HEK293 (cell line): Measurements from ENCODE around the gene IGFBP2.

Source experiments
- AEBP2 ChIP-seq: fragments of 450-650 bp; formaldehyde crosslinking; IDR thresholded peaks from 2 replicates; pipeline ENCODE4 v1.5.1; 2016; ENCODE audit warnings: missing biosample characterization, missing genetic modification characterization, borderline replicate concordance
- CTCF ChIP-seq: fragments of 450-650 bp; formaldehyde crosslinking; IDR thresholded peaks from 2 replicates; pipeline ENCODE4 v1.5.1; 2016; ENCODE audit warnings: missing biosample characterization, missing genetic modification characterization
- HOXD13 ChIP-seq: sonication (generic); formaldehyde crosslinking; IDR thresholded peaks from 2 replicates; pipeline ENCODE4 v1.8.0; 2022; ENCODE audit warnings: missing genetic modification reagents, borderline replicate concordance
- KLF10 ChIP-seq: fragments of 450-650 bp; IDR thresholded peaks from 2 replicates; pipeline ENCODE4 v1.5.1; 2018; ENCODE audit warnings: missing biosample characterization, mild to moderate bottlenecking, missing genetic modification characterization
- KLF17 ChIP-seq: fragments of 450-650 bp; formaldehyde crosslinking; IDR thresholded peaks from 2 replicates; pipeline ENCODE4 v1.5.1; 2016; ENCODE audit warnings: missing biosample characterization, missing genetic modification characterization
- OVOL3 ChIP-seq: fragments of 450-650 bp; formaldehyde crosslinking; IDR thresholded peaks from 2 replicates; pipeline ENCODE4 v1.5.1; 2016; ENCODE audit warnings: missing biosample characterization, missing genetic modification characterization
- PBX3 ChIP-seq: sonication (generic); formaldehyde crosslinking; IDR thresholded peaks from 2 replicates; pipeline ENCODE4 v1.8.1; 2022; ENCODE audit warnings: mild to moderate bottlenecking, moderate library complexity, missing genetic modification reagents
- PRDM4 ChIP-seq: fragments of 450-650 bp; formaldehyde crosslinking; IDR thresholded peaks from 2 replicates; pipeline ENCODE4 v1.5.1; 2017; ENCODE audit warnings: missing biosample characterization, missing genetic modification characterization
- RBAK ChIP-seq: fragments of 450-650 bp; formaldehyde crosslinking; IDR thresholded peaks from 2 replicates; pipeline ENCODE4 v1.5.1; 2016; ENCODE audit warnings: missing biosample characterization, missing genetic modification characterization
- ZFP41 ChIP-seq: fragments of 450-650 bp; formaldehyde crosslinking; IDR thresholded peaks from 2 replicates; pipeline ENCODE4 v1.5.1; 2016; ENCODE audit warnings: missing biosample characterization, missing genetic modification characterization, borderline replicate concordance
- ZNF121 ChIP-seq: fragments of 450-650 bp; formaldehyde crosslinking; IDR thresholded peaks from 2 replicates; pipeline ENCODE4 v1.5.1; 2016; ENCODE audit warnings: missing biosample characterization, missing genetic modification characterization
- ZNF16 ChIP-seq: fragments of 450-650 bp; formaldehyde crosslinking; IDR thresholded peaks from 2 replicates; pipeline ENCODE4 v1.5.1; 2016; ENCODE audit warnings: low read depth, missing biosample characterization, missing genetic modification characterization
- ZNF202 ChIP-seq: fragments of 450-650 bp; formaldehyde crosslinking; IDR thresholded peaks from 2 replicates; pipeline ENCODE4 v1.5.1; 2016; ENCODE audit warnings: missing biosample characterization, missing genetic modification characterization, borderline replicate concordance
- ZNF214 ChIP-seq: fragments of 450-650 bp; formaldehyde crosslinking; IDR thresholded peaks from 2 replicates; pipeline ENCODE4 v1.5.1; 2017; ENCODE audit warnings: missing biosample characterization, mild to moderate bottlenecking, missing genetic modification characterization, borderline replicate concordance
- ZNF366 ChIP-seq: fragments of 450-650 bp; formaldehyde crosslinking; conservative IDR thresholded peaks from 2 replicates; pipeline ENCODE4 v1.5.1; 2016; ENCODE audit warnings: missing biosample characterization, missing genetic modification characterization
- ZNF398 ChIP-seq: fragments of 450-650 bp; formaldehyde crosslinking; IDR thresholded peaks from 2 replicates; pipeline ENCODE4 v1.5.1; 2017; ENCODE audit warnings: missing biosample characterization, missing genetic modification characterization
- ZNF473 ChIP-seq: fragments of 450-650 bp; formaldehyde crosslinking; IDR thresholded peaks from 2 replicates; pipeline ENCODE4 v1.5.1; 2017; ENCODE audit warnings: missing biosample characterization, missing genetic modification characterization
- ZNF48 ChIP-seq: fragments of 450-650 bp; formaldehyde crosslinking; IDR thresholded peaks from 2 replicates; pipeline ENCODE4 v1.5.1; 2016; ENCODE audit warnings: missing biosample characterization, missing genetic modification characterization
- ZNF548 ChIP-seq: fragments of 450-650 bp; formaldehyde crosslinking; IDR thresholded peaks from 2 replicates; pipeline ENCODE4 v1.5.1; 2016; ENCODE audit warnings: missing biosample characterization, missing genetic modification characterization
- ZNF560 ChIP-seq: fragments of 450-650 bp; formaldehyde crosslinking; IDR thresholded peaks from 2 replicates; pipeline ENCODE4 v1.5.1; 2017; ENCODE audit warnings: missing biosample characterization, missing genetic modification characterization, borderline replicate concordance
- ZNF571 ChIP-seq: fragments of 450-650 bp; formaldehyde crosslinking; IDR thresholded peaks from 2 replicates; pipeline ENCODE4 v1.5.0; 2017; ENCODE audit warnings: missing biosample characterization, missing genetic modification characterization
- ZNF610 ChIP-seq: fragments of 450-650 bp; formaldehyde crosslinking; IDR thresholded peaks from 2 replicates; pipeline ENCODE4 v1.5.1; 2016; ENCODE audit warnings: missing biosample characterization, missing genetic modification characterization, borderline replicate concordance
- ZNF623 ChIP-seq: fragments of 450-650 bp; formaldehyde crosslinking; IDR thresholded peaks from 2 replicates; pipeline ENCODE4 v1.5.1; 2016; ENCODE audit warnings: missing biosample characterization, missing genetic modification characterization
- ZSCAN23 ChIP-seq: fragments of 450-650 bp; formaldehyde crosslinking; IDR thresholded peaks from 2 replicates; pipeline ENCODE4 v1.5.1; 2016; ENCODE audit warnings: missing biosample characterization, missing genetic modification characterization
- TF ChIP-seq, protein P1 (sequence below): fragments of 450-650 bp; formaldehyde crosslinking; IDR thresholded peaks from 2 replicates; pipeline ENCODE4 v1.5.1; 2016; ENCODE audit warnings: missing biosample characterization, missing genetic modification characterization
- TF ChIP-seq, protein P2 (sequence below): fragments of 450-650 bp; formaldehyde crosslinking; IDR thresholded peaks from 2 replicates; pipeline ENCODE4 v1.5.1; 2016; ENCODE audit warnings: missing biosample characterization, missing genetic modification characterization

Gene IGFBP2

GRCh38 chr2:216694082-216694825 lies 61.0 kb downstream of the IGFBP2 start (continued):
- TF ChIP-seq OVOL3 (tag by site-specific recombination) (no peak), ZNF473 (tag by site-specific recombination) (no peak), KLF17 (tag by site-specific recombination) (no peak), ZNF202 (tag by site-specific recombination) (no peak), RBAK (tag by site-specific recombination) (no peak), ZNF48 (no peak), ZNF398 (tag by site-specific recombination) (no peak), CTCF (tag by site-specific recombination) (peak; percentile 87), HOXD13 (CRISPR knock-in tag) (no peak), ZNF623 (tag by site-specific recombination) (no peak), ZNF366 (tag by site-specific recombination) (no peak), ZNF16 (tag by site-specific recombination) (no peak), ZNF560 (no peak), KLF10 (tag by site-specific recombination) (no peak), ZNF214 (no peak), ZNF121 (no peak), ZSCAN23 (no peak), ZNF571 (tag by site-specific recombination) (no peak), ZNF610 (tag by site-specific recombination) (no peak), PRDM4 (tag by site-specific recombination) (no peak), AEBP2 (tag by site-specific recombination) (no peak), ZFP41 (tag by site-specific recombination) (no peak), PBX3 (peak; percentile 49; the same call in 1 of the 2 replicates), ZNF548 (no peak)
- TF ChIP-seq, protein P1, sequence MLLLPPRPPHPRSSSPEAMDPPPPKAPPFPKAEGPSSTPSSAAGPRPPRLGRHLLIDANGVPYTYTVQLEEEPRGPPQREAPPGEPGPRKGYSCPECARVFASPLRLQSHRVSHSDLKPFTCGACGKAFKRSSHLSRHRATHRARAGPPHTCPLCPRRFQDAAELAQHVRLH (tag by site-specific recombination) = no peak
- TF ChIP-seq, protein P2, sequence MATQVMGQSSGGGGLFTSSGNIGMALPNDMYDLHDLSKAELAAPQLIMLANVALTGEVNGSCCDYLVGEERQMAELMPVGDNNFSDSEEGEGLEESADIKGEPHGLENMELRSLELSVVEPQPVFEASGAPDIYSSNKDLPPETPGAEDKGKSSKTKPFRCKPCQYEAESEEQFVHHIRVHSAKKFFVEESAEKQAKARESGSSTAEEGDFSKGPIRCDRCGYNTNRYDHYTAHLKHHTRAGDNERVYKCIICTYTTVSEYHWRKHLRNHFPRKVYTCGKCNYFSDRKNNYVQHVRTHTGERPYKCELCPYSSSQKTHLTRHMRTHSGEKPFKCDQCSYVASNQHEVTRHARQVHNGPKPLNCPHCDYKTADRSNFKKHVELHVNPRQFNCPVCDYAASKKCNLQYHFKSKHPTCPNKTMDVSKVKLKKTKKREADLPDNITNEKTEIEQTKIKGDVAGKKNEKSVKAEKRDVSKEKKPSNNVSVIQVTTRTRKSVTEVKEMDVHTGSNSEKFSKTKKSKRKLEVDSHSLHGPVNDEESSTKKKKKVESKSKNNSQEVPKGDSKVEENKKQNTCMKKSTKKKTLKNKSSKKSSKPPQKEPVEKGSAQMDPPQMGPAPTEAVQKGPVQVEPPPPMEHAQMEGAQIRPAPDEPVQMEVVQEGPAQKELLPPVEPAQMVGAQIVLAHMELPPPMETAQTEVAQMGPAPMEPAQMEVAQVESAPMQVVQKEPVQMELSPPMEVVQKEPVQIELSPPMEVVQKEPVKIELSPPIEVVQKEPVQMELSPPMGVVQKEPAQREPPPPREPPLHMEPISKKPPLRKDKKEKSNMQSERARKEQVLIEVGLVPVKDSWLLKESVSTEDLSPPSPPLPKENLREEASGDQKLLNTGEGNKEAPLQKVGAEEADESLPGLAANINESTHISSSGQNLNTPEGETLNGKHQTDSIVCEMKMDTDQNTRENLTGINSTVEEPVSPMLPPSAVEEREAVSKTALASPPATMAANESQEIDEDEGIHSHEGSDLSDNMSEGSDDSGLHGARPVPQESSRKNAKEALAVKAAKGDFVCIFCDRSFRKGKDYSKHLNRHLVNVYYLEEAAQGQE = 0 out of 2 replicates have a peak, but pooled peaks have one; percentile 29
